H1 (cell line): ENCODE measurements around the gene SMOC2. TPM values are rescaled to one million over a fixed set of nuclear protein-coding genes. Genes with fewer than 3 reads are reported as not detected.

Experiments
- CTCF ChIA-PET: fragments of 300-600 bp; sonication (Branson Sonifier 250); formaldehyde crosslinking; loops from one replicate; lab custom pipeline; 2021; ENCODE audit not compliant: partially characterized antibody; lab: Charles Lee
- POLR2A ChIA-PET: fragments of 300-600 bp; sonication (Branson Sonifier 250); formaldehyde crosslinking; loops from one replicate; lab custom pipeline; 2021; ENCODE audit warnings: inconsistent platforms; ENCODE audit not compliant: partially characterized antibody; lab: Charles Lee
- DNase-seq, 2 experiments: peaks; one replicate each; pipeline versions ENCODE4 v3.0.0 to v3.0.0-alpha.2; 2010 to 2022; ENCODE audit warnings: low spot score in 2 of 2, low read depth in 1 of 2, mixed read lengths in 1 of 2
- FAIRE-seq: peaks from 2 replicates; lab custom pipeline; 2011; peaks lifted over from hg19 to GRCh38; lab: Jason Lieb, UNC
- H2AFZ ChIP-seq: 2 replicates; pipeline ENCODE4 v1.8.1; 2012; ENCODE audit warnings: low read length, inconsistent platforms
- H2AK5ac ChIP-seq: 2 replicates; pipeline ENCODE4 v1.6.1; 2013; ENCODE audit warnings: low read depth, low read length
- H2BK120ac ChIP-seq: replicated peaks from 2 replicates; pipeline ENCODE3; 2013; ENCODE audit warnings: low read depth, low read length, inconsistent platforms
- H2BK12ac ChIP-seq: 2 replicates; pipeline ENCODE4 v1.6.1; 2013; ENCODE audit warnings: low read depth, low read length
- H2BK15ac ChIP-seq: 2 replicates; pipeline ENCODE4 v1.6.1; 2013; ENCODE audit warnings: low read length
- H2BK20ac ChIP-seq: 2 replicates; pipeline ENCODE4 v1.6.1; 2013; ENCODE audit warnings: low read length
- H2BK5ac ChIP-seq: 2 replicates; pipeline ENCODE4 v1.6.1; 2013; ENCODE audit warnings: low read depth, low read length
- H3K14ac ChIP-seq: 2 replicates; pipeline ENCODE4 v1.6.1; 2013; ENCODE audit warnings: inconsistent platforms; ENCODE audit not compliant: insufficient read length
- H3K18ac ChIP-seq: 2 replicates; pipeline ENCODE4 v1.6.1; 2013; ENCODE audit warnings: low read length; ENCODE audit errors: extremely low read depth
- H3K23ac ChIP-seq: 2 replicates; pipeline ENCODE4 v1.6.1; 2013; ENCODE audit warnings: inconsistent platforms; ENCODE audit not compliant: insufficient read length
- H3K23me2 ChIP-seq: 2 replicates; pipeline ENCODE4 v1.6.1; 2013; ENCODE audit warnings: low read depth, low read length
- H3K27ac ChIP-seq: 2 replicates; pipeline ENCODE4 v1.6.1; 2011; ENCODE audit warnings: low read depth, low read length, inconsistent platforms
- H3K27me3 ChIP-seq, 4 experiments: replicated peaks in 1 of 4; 1 replicate in 1 of 4; 2 replicates in 3 of 4; pipeline versions ENCODE4 v1.6.1 to v1.8.1; 2011 to 2013; ENCODE audit warnings: low read length in 3 of 4, mild to moderate bottlenecking in 3 of 4, inconsistent platforms in 2 of 4, mixed read lengths in 2 of 4, moderate library complexity in 1 of 4; ENCODE audit not compliant: control insufficient read depth in 3 of 4, insufficient read depth in 3 of 4; ENCODE audit errors: extremely low read depth in 1 of 4
- H3K36me3 ChIP-seq, 4 experiments: 2 replicates each; pipeline versions ENCODE4 v1.6.1 to v1.8.1; 2011 to 2013; ENCODE audit warnings: mild to moderate bottlenecking in 4 of 4, low read length in 3 of 4, moderate library complexity in 2 of 4, control low read depth in 1 of 4, inconsistent platforms in 1 of 4; ENCODE audit not compliant: insufficient read depth in 4 of 4, control insufficient read depth in 2 of 4
- H3K4ac ChIP-seq: replicated peaks from 2 replicates; pipeline ENCODE3; 2013; ENCODE audit warnings: low read length, low read depth, mixed read lengths, inconsistent platforms; ENCODE audit not compliant: insufficient read length
- H3K4me1 ChIP-seq, 4 experiments: replicated peaks in 1 of 4; 1 replicate in 1 of 4; 2 replicates in 3 of 4; pipeline versions ENCODE4 v1.6.1 to v1.8.1; 2011 to 2013; ENCODE audit warnings: low read length in 3 of 4, inconsistent platforms in 2 of 4, mixed read lengths in 1 of 4; ENCODE audit not compliant: insufficient read depth in 4 of 4, control insufficient read depth in 3 of 4
- H3K4me2 ChIP-seq, 2 experiments: 2 replicates each; pipeline versions ENCODE4 v1.6.1 to v1.8.1; 2011 to 2013; ENCODE audit warnings: low read depth in 2 of 2, low read length in 2 of 2, control low read depth in 1 of 2, inconsistent platforms in 1 of 2, mild to moderate bottlenecking in 1 of 2; ENCODE audit not compliant: insufficient read depth in 1 of 2
- H3K4me3 ChIP-seq, 4 experiments: fragments of 200-600, 300-600 bp in 1 of 4; sonication (generic), shearing (Covaris generic), sonication (Bioruptor Twin) in 1 of 4; 2 replicates each; pipeline versions ENCODE4 v1.5.1 to v1.8.1; 2011 to 2016; ENCODE audit warnings: low read length in 4 of 4, low read depth in 3 of 4, control low read depth in 2 of 4, inconsistent platforms in 2 of 4, mild to moderate bottlenecking in 2 of 4, mixed read lengths in 1 of 4, moderate library complexity in 1 of 4; ENCODE audit not compliant: insufficient read depth in 2 of 4; ENCODE audit errors: extremely low read depth in 1 of 4
- H3K56ac ChIP-seq: replicated peaks from 2 replicates; pipeline ENCODE3; 2013; ENCODE audit warnings: low read depth, mild to moderate bottlenecking, mixed read lengths, low read length, inconsistent platforms; ENCODE audit not compliant: insufficient read length
- H3K79me1 ChIP-seq: 2 replicates; pipeline ENCODE4 v1.6.1; 2013; ENCODE audit warnings: low read depth, low read length, control low read depth
- H3K79me2 ChIP-seq, 2 experiments: 2 replicates each; pipeline versions ENCODE4 v1.6.1 to v1.8.1; 2012 to 2013; ENCODE audit warnings: low read length in 2 of 2, mild to moderate bottlenecking in 2 of 2, inconsistent platforms in 1 of 2; ENCODE audit not compliant: insufficient read depth in 2 of 2, control insufficient read depth in 1 of 2
- H3K9ac ChIP-seq, 4 experiments: replicated peaks in 1 of 4; 1 replicate in 1 of 4; 2 replicates in 3 of 4; pipeline versions ENCODE4 v1.6.1 to v1.8.1; 2011 to 2013; ENCODE audit warnings: low read depth in 3 of 4, low read length in 3 of 4, control low read depth in 2 of 4, mild to moderate bottlenecking in 2 of 4, moderate library complexity in 2 of 4, inconsistent platforms in 1 of 4; ENCODE audit errors: extremely low read depth in 1 of 4
- H3K9me3 ChIP-seq, 2 experiments: 2 replicates each; pipeline versions ENCODE4 v1.6.1 to v1.8.1; 2012 to 2013; ENCODE audit warnings: mild to moderate bottlenecking in 2 of 2, moderate library complexity in 2 of 2, control low read depth in 1 of 2, inconsistent platforms in 1 of 2, low read depth in 1 of 2, low read length in 1 of 2, mixed read lengths in 1 of 2; ENCODE audit not compliant: insufficient read depth in 2 of 2
- H4K20me1 ChIP-seq, 2 experiments: replicated peaks in 1 of 2; 2 replicates each; pipeline versions ENCODE3 to v1.8.1; 2011 to 2013; ENCODE audit warnings: inconsistent platforms in 2 of 2, low read length in 2 of 2, mild to moderate bottlenecking in 1 of 2; ENCODE audit not compliant: insufficient read depth in 2 of 2, control insufficient read depth in 1 of 2
- H4K5ac ChIP-seq: 2 replicates; pipeline ENCODE4 v1.6.1; 2013; ENCODE audit warnings: low read length, low read depth, mixed read lengths, inconsistent platforms; ENCODE audit not compliant: insufficient read length
- H4K8ac ChIP-seq: 2 replicates; pipeline ENCODE4 v1.8.0; 2013; ENCODE audit warnings: mild to moderate bottlenecking, moderate library complexity, low read length, inconsistent platforms; ENCODE audit not compliant: insufficient read depth; ENCODE audit errors: extremely low read depth
- H4K91ac ChIP-seq: replicated peaks from 2 replicates; pipeline ENCODE3; 2013; ENCODE audit warnings: low read length, mixed read lengths, inconsistent platforms; ENCODE audit not compliant: insufficient read length
- CBX5 ChIP-seq: fragments of 300-800, 300-1000 bp; sonication (generic); IDR thresholded peaks from 2 replicates; pipeline ENCODE4 v1.7.1; 2016; ENCODE audit warnings: antibody characterized with exemption, low read length, low read depth
- CBX8 ChIP-seq: fragments of 300-800, 300-1000 bp; sonication (generic); IDR thresholded peaks from 2 replicates; pipeline ENCODE4 v1.7.1; 2016; ENCODE audit warnings: low read depth, low read length, borderline replicate concordance
- CHD1 ChIP-seq: IDR thresholded peaks from 2 replicates; pipeline ENCODE4 v1.6.1; 2012; ENCODE audit warnings: low read depth, low read length, improper control_type of control experiment
- KDM4A ChIP-seq: IDR thresholded peaks from one replicate; pipeline ENCODE4 v1.7.1; 2012; ENCODE audit warnings: low read depth, mild to moderate bottlenecking, moderate library complexity, low read length, inconsistent platforms; ENCODE audit not compliant: severe bottlenecking
- KDM5A ChIP-seq: fragments of 200-600 bp; IDR thresholded peaks from 2 replicates; pipeline ENCODE4 v1.7.1; 2012; ENCODE audit warnings: mild to moderate bottlenecking, low read length, inconsistent platforms, mixed read lengths
- MAFK ChIP-seq: IDR thresholded peaks from 2 replicates; pipeline ENCODE4 v1.6.1; 2012; ENCODE audit warnings: low read depth, mild to moderate bottlenecking, improper control_type of control experiment, low read length
- RAD21 ChIP-seq, 2 experiments: IDR thresholded peaks in 1 of 2; conservative IDR thresholded peaks in 1 of 2; 2 replicates each; pipeline ENCODE4 v1.6.1; 2011; ENCODE audit warnings: low read depth in 2 of 2, low read length in 2 of 2, improper control_type of control experiment in 1 of 2, inconsistent platforms in 1 of 2, mild to moderate bottlenecking in 1 of 2, moderate library complexity in 1 of 2
- RBBP5 ChIP-seq: IDR thresholded peaks from 2 replicates; pipeline ENCODE4 v1.7.1; 2012; ENCODE audit warnings: low read depth, mild to moderate bottlenecking, inconsistent platforms, low read length, moderate library complexity, borderline replicate concordance
- RFX5 ChIP-seq: IDR thresholded peaks from 2 replicates; pipeline ENCODE4 v1.6.1; 2011; ENCODE audit warnings: low read depth, low read length, improper control_type of control experiment, borderline replicate concordance
- TAF1 ChIP-seq: IDR thresholded peaks from 2 replicates; pipeline ENCODE4 v1.6.1; 2011; ENCODE audit warnings: mild to moderate bottlenecking, low read depth, low read length
- TEAD4 ChIP-seq: IDR thresholded peaks from 2 replicates; pipeline ENCODE4 v1.6.1; 2012; ENCODE audit warnings: low read depth, low read length, inconsistent platforms, mixed read lengths
- WGBS, 2 experiments: shearing (Covaris generic) in 1 of 2; methylation state at CpG; one replicate each; pipeline versions ENCODE4 v1.1.6 to v1.1.7; 2013 to 2015; ENCODE audit warnings: low lambda C conversion rate in 2 of 2, mixed read lengths in 2 of 2, inconsistent platforms in 1 of 2, low coverage in 1 of 2, missing lambda C conversion rate in 1 of 2; ENCODE audit not compliant: insufficient replicate concordance in 2 of 2, insufficient coverage in 1 of 2, insufficient read length in 1 of 2; ENCODE audit errors: extremely low coverage in 1 of 2, missing lambda C conversion rate in 1 of 2; 5-methylcytosine and 5-hydroxymethylcytosine counted together
- polyA plus RNA-seq, 7 experiments: library from polyadenylated mRNA; depleted of rRNA in 3 of 7; stranded (reverse) in 5 of 7; unstranded in 2 of 7; fragments of >200 nt in 5 of 7; fragments of 200-250 nt in 2 of 7; gene quantifications; 1 replicate in 5 of 7; 2 replicates in 1 of 7; 4 replicates in 1 of 7; pipeline versions ENCODE4 v1.2.1 to v1.2.3, GENCODE V29; 2011 to 2013; ENCODE audit warnings: missing spikeins in 2 of 7, mixed read lengths in 2 of 7
- total RNA-seq: library from RNA; stranded (reverse); fragmentation: NEBNext Ultra II Directional; extraction: Animal tissue kit (Norgen Biotek cat#: 25700); gene quantifications from 2 replicates; pipeline ENCODE4 v1.2.1, GENCODE V29; 2021

The SMOC2 gene
- total and polyA plus RNA-seq, 2 of the 8 experiments (the other 6 are each of a cell fraction or from before 2014, with no cell fraction given), result 7.7 to 8.5 TPM

DNA sequence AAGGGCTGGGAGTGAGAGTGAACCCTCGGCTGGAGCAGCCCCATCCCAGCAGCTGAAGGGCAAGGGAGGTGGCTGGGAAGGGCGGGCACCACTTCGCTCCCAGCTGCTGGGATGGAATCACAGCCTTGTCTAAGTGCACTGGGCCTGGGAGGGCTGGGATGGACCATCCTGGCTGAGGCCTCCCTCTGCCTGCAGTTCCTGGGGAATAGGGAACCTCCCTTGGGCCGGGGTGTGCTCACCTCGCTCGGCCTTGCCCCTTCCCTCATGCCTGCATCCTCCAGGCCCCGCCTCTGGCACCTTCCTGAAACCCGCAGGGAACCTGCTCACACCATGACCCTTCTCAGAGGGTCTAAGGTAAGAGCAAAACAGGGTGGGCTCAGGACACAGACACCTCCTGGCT is 53.7 kb downstream of the SMOC2 start:
- no peaks in the 10 kb centered on the region for H4K20me1 ChIP-seq
- no peak overlapping the region for H3K4me3 ChIP-seq
- 89% methylated on average over 8 of the region's 8 CpGs; no CpG with 5 or more reads in 1 of the 2 experiments for WGBS, 2 experiments
- peak overlapping the region; percentile 19; the same call in 1 of the 2 replicates for H3K18ac ChIP-seq
- no peak overlapping the region for H2BK20ac ChIP-seq
- H3K36me3 ChIP-seq, result no peaks in the 10 kb centered on the region
- H2AK5ac ChIP-seq, result no peak overlapping the region
- no peak overlapping the region for H3K9ac ChIP-seq
- no peaks in the 10 kb centered on the region for H3K79me2 ChIP-seq
- peaks cover 3 to 13% (median 4%) of the 10 kb centered on the region in 4 experiments; a peak in 6 of 7 replicates for H3K4me1 ChIP-seq
- H3K23ac ChIP-seq, result no peak overlapping the region
- DNase-seq (no peak), FAIRE-seq (no peak)
- no peaks in the 10 kb centered on the region for H3K27me3 ChIP-seq
- H3K4ac ChIP-seq, result no peak overlapping the region
- H3K23me2 ChIP-seq, result no peaks in the 10 kb centered on the region
- H3K9me3 ChIP-seq, result no peaks in the 10 kb centered on the region
- CTCF ChIA-PET, result interaction anchor here (1.4 kb wide), 1 partner anchor 142 kb away, joined by 3 read pairs; no protein-coding TSS in a partner anchor
- no peak overlapping the region for H2BK12ac ChIP-seq
- no peak overlapping the region for H3K4me2 ChIP-seq
- no peak overlapping the region for H4K8ac ChIP-seq
- no peak overlapping the region for H2BK120ac ChIP-seq
- no peak overlapping the region for H4K91ac ChIP-seq
- TF ChIP-seq CBX5, result no peak
- TF ChIP-seq MAFK, result no peak
- TF ChIP-seq RFX5, result no peak
- no peak for TF ChIP-seq RAD21 (IDR thresholded peaks at IDR 0.05 in 1 of 2, conservative IDR thresholded peaks at IDR 0.05 in 1 of 2; ENCODE audit: low read depth in 2 of 2, low read length in 2 of 2)
- TF ChIP-seq CBX8, result no peak
- TF ChIP-seq TAF1, result no peak
- TF ChIP-seq KDM4A, result no peak
- TF ChIP-seq CHD1, result no peak
- no peak for TF ChIP-seq KDM5A
- TF ChIP-seq RBBP5, result no peak
- no peak for TF ChIP-seq TEAD4
- H3K27ac ChIP-seq, result no peak overlapping the region
- H3K56ac ChIP-seq, result no peak overlapping the region
- H2BK5ac ChIP-seq, result 0 out of 2 replicates have a peak overlapping the region, but pooled peaks have one; percentile 52
- no peak overlapping the region for H2AFZ ChIP-seq
- POLR2A ChIA-PET, result no interaction called here
- H2BK15ac ChIP-seq, result no peak overlapping the region
- no peaks in the 10 kb centered on the region for H3K79me1 ChIP-seq
- H4K5ac ChIP-seq, result no peak overlapping the region
- H3K14ac ChIP-seq, result no peak overlapping the region
